Nephron (organoid): ENCODE data around the gene RNF220.
A peak's percentile ranks its signal among the peaks of the same experiment; 100 is the strongest.

Source experiments
- H3K27ac Mint-ChIP-seq, 3 experiments: 2 replicates each; pipeline ENCODE4 v1.8.0; 2020; ENCODE audit warnings: mixed read lengths in 3 of 3, mild to moderate bottlenecking in 2 of 3, moderate library complexity in 1 of 3
- H3K27me3 Mint-ChIP-seq: 2 replicates; pipeline ENCODE4 v1.8.0; 2021; ENCODE audit warnings: low read depth, mild to moderate bottlenecking, moderate library complexity, mixed read lengths
- H3K36me3 Mint-ChIP-seq: 2 replicates; pipeline ENCODE4 v1.8.0; 2020; ENCODE audit warnings: low read depth, mixed read lengths
- H3K4me1 Mint-ChIP-seq: 2 replicates; pipeline ENCODE4 v1.8.0; 2020; ENCODE audit warnings: mixed read lengths
- H3K4me3 Mint-ChIP-seq, 3 experiments: 2 replicates each; pipeline ENCODE4 v1.8.0; 2020; ENCODE audit warnings: mild to moderate bottlenecking in 3 of 3, mixed read lengths in 3 of 3, moderate library complexity in 2 of 3
- H3K9me3 Mint-ChIP-seq: 2 replicates; pipeline ENCODE4 v1.8.0; 2020; ENCODE audit warnings: mixed read lengths
- CTCF ChIP-seq, 3 experiments: fragments of 200-600 bp; sonication (generic); IDR thresholded peaks; one replicate each; pipeline ENCODE4 v1.5.0; 2021; ENCODE audit warnings: antibody characterized with exemption in 3 of 3; ENCODE audit not compliant: unreplicated experiment in 3 of 3

The RNF220 gene

GRCh38 chr1:44537956-44538355 is 132.9 kb downstream of the RNF220 start:
- no peak overlapping the region for H3K4me3 Mint-ChIP-seq
- peaks cover 20% of the 10 kb centered on the region for H3K4me1 Mint-ChIP-seq
- no peak for TF ChIP-seq CTCF (IDR thresholded peaks at IDR 0.05; ENCODE audit: unreplicated experiment in 3 of 3)
- H3K27ac Mint-ChIP-seq: no peak overlapping the region
- H3K27me3 Mint-ChIP-seq: peaks cover 76% of the 10 kb centered on the region
- peaks cover 4% of the 10 kb centered on the region for H3K36me3 Mint-ChIP-seq
- no peaks in the 10 kb centered on the region for H3K9me3 Mint-ChIP-seq

GRCh38 chr1:44539991-44540730 is 135.1 kb downstream of the RNF220 start:
- Mint-ChIP-seq H3K27me3 (peaks cover 82% of the 10 kb centered on the region), H3K9me3 (no peaks in the 10 kb centered on the region), H3K36me3 (no peaks in the 10 kb centered on the region), H3K27ac (peak overlapping the region; percentile 18 to 68 (median 24)), H3K4me3 (peak overlapping the region in 1 of 3 experiments; percentile 16), H3K4me1 (peaks cover 20% of the 10 kb centered on the region)
- no peak for TF ChIP-seq CTCF (IDR thresholded peaks at IDR 0.05; ENCODE audit: unreplicated experiment in 3 of 3)

- peaks cover 82% of the 10 kb centered on the region for H3K27me3 Mint-ChIP-seq
- TF ChIP-seq CTCF (IDR thresholded peaks at IDR 0.05; ENCODE audit: unreplicated experiment in 3 of 3): no peak
- H3K4me1 Mint-ChIP-seq: peaks cover 20% of the 10 kb centered on the region
- no peaks in the 10 kb centered on the region for H3K9me3 Mint-ChIP-seq
- no peaks in the 10 kb centered on the region for H3K36me3 Mint-ChIP-seq
- H3K27ac Mint-ChIP-seq: no peak overlapping the region
- H3K4me3 Mint-ChIP-seq: no peak overlapping the region
Observed at GRCh38 chr1:44542420-44543063, 137.5 kb downstream of the RNF220 start.

- no peak overlapping the region for H3K27ac Mint-ChIP-seq
- H3K4me3 Mint-ChIP-seq: no peak overlapping the region
- no peaks in the 10 kb centered on the region for H3K36me3 Mint-ChIP-seq
- H3K4me1 Mint-ChIP-seq: peaks cover 20% of the 10 kb centered on the region
- no peaks in the 10 kb centered on the region for H3K9me3 Mint-ChIP-seq
- TF ChIP-seq CTCF (IDR thresholded peaks at IDR 0.05; ENCODE audit: unreplicated experiment in 3 of 3): no peak
- H3K27me3 Mint-ChIP-seq: peaks cover 83% of the 10 kb centered on the region
Observed at GRCh38 chr1:44543064-44543744, 138.1 kb downstream of the RNF220 start.

GRCh38 chr1:44543786-44544185 is 138.7 kb downstream of the RNF220 start:
- no peak overlapping the region for H3K27ac Mint-ChIP-seq
- TF ChIP-seq CTCF (IDR thresholded peaks at IDR 0.05; ENCODE audit: unreplicated experiment in 3 of 3): no peak
- H3K4me3 Mint-ChIP-seq: no peak overlapping the region

More at GRCh38 chr1:44543786-44544185, 138.7 kb downstream of the RNF220 start:
- H3K36me3 Mint-ChIP-seq: no peaks in the 10 kb centered on the region
- H3K27me3 Mint-ChIP-seq: peaks cover 86% of the 10 kb centered on the region
- H3K9me3 Mint-ChIP-seq: no peaks in the 10 kb centered on the region
- H3K4me1 Mint-ChIP-seq: peaks cover 20% of the 10 kb centered on the region
